Loucy (cell line): ENCODE measurements around the gene BAD.

Source experiments
- H2AFZ ChIP-seq: fragments of 200-600 bp; sonication (generic); 2 replicates; pipeline ENCODE4 v1.6.0; 2016; ENCODE audit warnings: antibody characterized with exemption, mild to moderate bottlenecking, low read length, moderate library complexity
- H3F3A ChIP-seq: fragments of 200-600 bp; 2 replicates; pipeline ENCODE4 v1.6.0; 2016; ENCODE audit warnings: antibody characterized with exemption, low read depth, mild to moderate bottlenecking
- H3K27me3 ChIP-seq: fragments of 200-600 bp; sonication (generic); 2 replicates; pipeline ENCODE4 v1.6.1; 2014; ENCODE audit warnings: low read length, mild to moderate bottlenecking; ENCODE audit not compliant: insufficient read depth, poor library complexity, severe bottlenecking
- H3K36me3 ChIP-seq: fragments of 200-600 bp; sonication (generic); 2 replicates; pipeline ENCODE4 v1.6.1; 2016; ENCODE audit warnings: low read length; ENCODE audit not compliant: insufficient read depth
- H3K4me1 ChIP-seq: fragments of 200-600 bp; sonication (generic); 2 replicates; pipeline ENCODE4 v1.5.1; 2014; ENCODE audit warnings: low read length, mild to moderate bottlenecking; ENCODE audit not compliant: insufficient read depth, poor library complexity, severe bottlenecking
- H3K4me2 ChIP-seq: fragments of 200-600 bp; sonication (generic); 2 replicates; pipeline ENCODE4 v1.6.0; 2014; ENCODE audit warnings: antibody characterized with exemption, low read length, low read depth, mild to moderate bottlenecking; ENCODE audit not compliant: poor library complexity, severe bottlenecking
- H3K4me3 ChIP-seq: fragments of 200-600 bp; sonication (generic); 2 replicates; pipeline ENCODE4 v1.5.1; 2014; ENCODE audit warnings: low read length, mild to moderate bottlenecking, mixed read lengths; ENCODE audit not compliant: poor library complexity, severe bottlenecking
- H3K79me2 ChIP-seq: fragments of 200-600 bp; sonication (generic); 2 replicates; pipeline ENCODE4 v1.6.1; 2014; ENCODE audit warnings: low read length; ENCODE audit not compliant: insufficient read depth
- H3K9ac ChIP-seq: fragments of 200-600 bp; sonication (generic); 2 replicates; pipeline ENCODE4 v1.6.0; 2014; ENCODE audit warnings: mild to moderate bottlenecking, low read depth, low read length, moderate library complexity; ENCODE audit not compliant: poor library complexity, severe bottlenecking
- H3K9me2 ChIP-seq: fragments of 200-600 bp; sonication (generic); replicated peaks from 2 replicates; pipeline ENCODE4 v1.6.1; 2016; ENCODE audit warnings: low read depth, low read length, mixed read lengths
- H3K9me3 ChIP-seq: fragments of 200-600 bp; sonication (generic); 2 replicates; pipeline ENCODE4 v1.6.1; 2014; ENCODE audit warnings: mild to moderate bottlenecking, antibody characterized with exemption, low read length, low read depth; ENCODE audit not compliant: insufficient read depth
- H4K20me1 ChIP-seq: fragments of 200-600 bp; sonication (generic); 2 replicates; pipeline ENCODE4 v1.6.0; 2014; ENCODE audit warnings: antibody characterized with exemption, low read length, mild to moderate bottlenecking; ENCODE audit not compliant: insufficient read depth, poor library complexity, severe bottlenecking
- CTCF ChIP-seq: fragments of 200-600 bp; sonication (generic); conservative IDR thresholded peaks from 2 replicates; pipeline ENCODE4 v1.5.1; 2014; ENCODE audit warnings: mild to moderate bottlenecking, antibody characterized with exemption, low read length
- EZH2phosphoT487 ChIP-seq: fragments of 200-600 bp; IDR thresholded peaks from 2 replicates; pipeline ENCODE4 v1.6.1; 2018; ENCODE audit warnings: antibody characterized with exemption, mild to moderate bottlenecking, moderate library complexity, borderline replicate concordance

The BAD gene

GRCh38 chr11:64283092-64283491 is 1.4 kb downstream of the BAD start:
- TF ChIP-seq CTCF (no peak), EZH2phosphoT487 (no peak)
- Histone ChIP-seq H3K9ac (no peak overlapping the region), H2AFZ (no peak overlapping the region), H3K4me3 (no peak overlapping the region), H3K36me3 (no peaks in the 10 kb centered on the region), H3K4me1 (peaks cover 8% of the 10 kb centered on the region), H3K4me2 (peak overlapping the region; percentile 96), H3K9me3 (no peaks in the 10 kb centered on the region), H3K27me3 (no peaks in the 10 kb centered on the region), H3K79me2 (peaks cover 10% of the 10 kb centered on the region; the same call in 1 of the 2 replicates), H3F3A (no peaks in the 10 kb centered on the region), H3K9me2 (no peaks in the 10 kb centered on the region), H4K20me1 (no peaks in the 10 kb centered on the region)

DNA sequence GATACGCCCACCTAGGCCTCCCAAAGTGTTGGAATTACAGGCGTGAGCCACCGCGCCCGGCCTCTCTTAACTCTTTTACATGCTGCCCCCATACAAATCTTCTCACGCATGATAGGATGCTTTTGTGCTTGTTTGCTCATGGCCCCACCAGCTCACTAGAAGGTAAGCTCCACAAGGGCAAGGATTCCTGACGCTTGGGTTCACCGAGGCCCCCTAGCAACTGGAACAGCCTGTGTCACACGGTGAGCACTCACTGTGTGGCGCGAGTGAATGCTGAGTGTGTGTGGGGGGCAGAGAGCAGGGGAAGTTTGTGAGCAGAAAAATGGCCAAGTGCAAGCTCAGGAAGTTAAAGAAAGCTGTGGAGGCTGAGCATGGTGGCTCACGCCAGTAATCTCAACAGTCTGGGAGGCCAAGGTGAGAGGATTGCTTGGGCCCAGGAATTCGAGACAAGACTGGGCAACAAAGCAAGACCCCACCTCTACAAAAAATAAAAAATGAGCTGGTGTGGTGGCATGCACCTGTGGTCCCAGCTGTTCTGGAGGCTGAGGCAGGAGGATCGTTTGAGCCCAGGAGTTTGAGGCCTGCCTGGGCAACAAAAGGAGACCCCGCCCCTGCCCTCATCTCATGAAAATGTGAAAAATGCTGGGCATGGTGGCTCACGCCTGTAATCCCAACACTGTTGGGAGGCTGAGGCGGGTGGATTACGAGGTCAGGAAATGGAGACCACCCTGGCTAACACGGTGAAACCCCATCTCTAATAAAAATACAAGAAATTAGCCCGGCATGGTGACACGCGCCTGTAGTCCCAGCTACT is 2.3 kb downstream of the BAD start:
- H3K36me3 ChIP-seq, result no peaks in the 10 kb centered on the region
- H3K9me3 ChIP-seq, result no peaks in the 10 kb centered on the region
- H3F3A ChIP-seq, result no peaks in the 10 kb centered on the region
- no peak overlapping the region for H3K9ac ChIP-seq
- no peak overlapping the region for H2AFZ ChIP-seq
- TF ChIP-seq CTCF (no peak), EZH2phosphoT487 (no peak)
- H3K79me2 ChIP-seq, result peaks cover 10% of the 10 kb centered on the region; the same call in 1 of the 2 replicates
- H3K4me2 ChIP-seq, result no peak overlapping the region
- no peak overlapping the region for H3K4me3 ChIP-seq
- no peaks in the 10 kb centered on the region for H3K9me2 ChIP-seq
- H3K27me3 ChIP-seq, result no peaks in the 10 kb centered on the region
- peaks cover 8% of the 10 kb centered on the region for H3K4me1 ChIP-seq
- no peaks in the 10 kb centered on the region for H4K20me1 ChIP-seq

- TF ChIP-seq EZH2phosphoT487, result no peak
Measured at GRCh38 chr11:64278576-64279190, 5.8 kb downstream of the BAD start.

More at GRCh38 chr11:64278576-64279190, 5.8 kb downstream of the BAD start:
- Histone ChIP-seq H3K4me3 (no peak overlapping the region), H3K36me3 (no peaks in the 10 kb centered on the region), H2AFZ (no peak overlapping the region), H4K20me1 (no peaks in the 10 kb centered on the region), H3K9ac (no peak overlapping the region), H3K79me2 (peaks cover 4% of the 10 kb centered on the region; the same call in 1 of the 2 replicates), H3K4me2 (no peak overlapping the region), H3K9me2 (no peaks in the 10 kb centered on the region), H3F3A (no peaks in the 10 kb centered on the region), H3K27me3 (no peaks in the 10 kb centered on the region), H3K9me3 (no peaks in the 10 kb centered on the region), H3K4me1 (peaks cover under 1% of the 10 kb centered on the region)
